Stimulated activated CD4-positive, alpha-beta T cell treated with anti-CD3 and anti-CD28 coated beads, Interleukin-4, amount 100 ng/mL, for 24 hours (primary cell): ENCODE data around the gene VPS36.
"Not testable (repeated sequence)": the region's sequence is repeated elsewhere in the genome, so short reads cannot be mapped to it uniquely, and the experiment has no call there.

Experiments
- DNase-seq: peaks from one replicate; pipeline ENCODE4 v3.0.0-alpha.2; 2020

VPS36 gene

DNA sequence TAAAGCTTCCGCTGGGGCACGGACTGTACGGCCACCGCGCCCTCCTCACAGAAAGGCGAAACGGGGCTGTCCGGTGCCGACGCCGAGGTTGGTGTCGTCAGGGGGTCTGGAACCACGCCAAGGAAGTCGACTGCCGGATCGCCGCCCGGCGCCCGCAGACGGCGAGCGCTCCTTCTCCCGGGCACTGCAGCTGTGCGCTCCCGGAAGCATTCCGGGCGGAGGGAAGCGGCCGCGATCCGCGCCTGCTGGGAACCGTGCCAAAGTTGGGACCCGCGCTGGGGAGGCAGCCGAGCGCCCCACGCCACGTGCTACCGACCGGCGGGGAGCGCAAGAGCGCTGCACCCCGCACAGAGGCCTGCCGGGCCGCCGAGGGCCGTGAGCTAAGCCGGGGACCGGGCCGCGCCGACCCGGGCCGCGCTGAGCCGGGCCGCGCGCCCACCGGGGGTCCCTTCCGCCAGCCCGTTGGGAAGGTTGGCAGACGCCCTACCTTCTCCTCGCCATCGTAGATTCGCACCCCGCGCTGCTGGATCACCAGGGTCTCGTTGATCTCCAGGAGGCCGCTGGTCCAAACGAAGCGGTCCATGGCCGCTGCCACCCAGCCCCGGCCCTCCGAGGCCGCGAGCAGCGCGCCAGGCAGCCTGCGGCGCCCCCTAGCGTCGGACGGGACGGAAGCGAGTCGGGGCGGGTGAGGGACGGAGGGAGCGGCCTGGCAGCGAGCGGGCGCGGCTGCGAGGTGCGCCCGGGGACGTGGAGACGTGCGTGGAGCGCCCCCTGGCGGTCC lies at the start of gene VPS36:
VPS36 (minus strand) TSS at position 623 of the 781 bp plus-strand sequence; CDS start at position 583, 40 bp downstream.
- peak; percentile 95 for DNase-seq

DNA sequence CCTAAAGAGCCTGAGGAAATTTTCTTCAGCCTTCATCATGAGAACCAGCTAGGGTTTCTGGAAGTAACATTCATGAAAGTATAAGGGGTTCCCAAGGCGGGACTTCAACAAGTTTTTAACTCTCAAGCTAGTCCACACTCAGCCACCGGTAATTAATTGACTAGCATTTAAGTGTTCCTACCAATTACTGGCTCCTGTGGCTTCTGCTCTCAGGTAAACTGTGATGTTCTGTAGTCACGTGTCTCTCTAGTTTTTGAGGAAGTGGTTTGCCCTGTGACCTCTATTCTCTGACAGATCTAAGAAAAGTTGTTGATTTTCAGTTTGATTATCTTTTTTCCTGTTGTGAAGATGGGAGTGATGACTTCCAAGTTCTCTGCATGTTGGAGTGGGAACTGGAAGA lies 47.5 kb upstream of the VPS36 start:
- not testable (repeated sequence) for DNase-seq

- DNase-seq = not testable (repeated sequence)
Observed at GRCh38 chr13:52494241-52494640, 43.8 kb upstream of the VPS36 start.

- DNase-seq = not testable (repeated sequence)
Observed at GRCh38 chr13:52491015-52491414, 40.6 kb upstream of the VPS36 start.

DNA sequence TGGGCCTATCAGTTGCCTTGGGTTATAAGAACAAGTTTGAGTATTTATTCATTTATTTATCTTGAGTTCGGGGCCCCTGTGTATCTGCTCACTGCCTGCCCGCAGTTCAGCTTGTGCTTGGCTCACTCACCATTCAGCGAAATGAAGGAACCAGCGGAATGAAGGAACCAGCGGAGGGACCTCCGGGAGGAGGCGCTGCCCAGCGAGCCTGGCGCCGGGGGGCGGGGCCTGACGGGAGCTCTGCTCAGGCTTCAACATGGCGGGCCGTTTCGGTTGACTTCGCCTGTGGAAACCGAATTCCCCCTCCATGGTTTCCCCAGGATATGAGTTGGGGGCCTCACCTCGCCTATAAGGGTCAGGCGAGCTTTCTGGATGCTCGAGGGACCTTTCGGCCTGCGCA lies 38.3 kb upstream of the VPS36 start:
- DNase-seq = not testable (repeated sequence)

DNA sequence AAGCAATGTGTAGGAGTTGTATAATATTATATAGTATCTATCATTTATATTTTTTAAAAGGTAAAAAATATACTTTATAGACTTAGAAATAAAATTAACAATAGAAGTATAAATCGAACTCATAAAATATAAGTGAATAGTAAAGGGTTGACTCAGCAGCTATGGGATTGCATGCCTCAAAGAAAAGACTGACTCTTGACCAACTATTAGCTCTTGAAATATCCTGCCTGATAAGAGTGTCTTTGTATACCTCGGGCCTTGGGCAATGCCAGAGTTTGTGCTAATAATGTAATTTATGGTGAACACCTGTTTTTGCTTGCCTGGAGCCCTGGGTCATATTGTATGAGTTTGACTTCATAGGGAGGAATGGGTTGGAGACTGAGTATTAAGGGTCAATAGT lies 36.6 kb upstream of the VPS36 start:
- DNase-seq = not testable (repeated sequence)

GRCh38 chr13:52480677-52481428 lies 30.4 kb upstream of the VPS36 start:
- DNase-seq = not testable (repeated sequence)

GRCh38 chr13:52468487-52468886 lies 18.1 kb upstream of the VPS36 start:
- not testable (repeated sequence) for DNase-seq

GRCh38 chr13:52463526-52463925 lies 13.1 kb upstream of the VPS36 start:
- DNase-seq = no peak

- DNase-seq = no peak
Observed at GRCh38 chr13:52461265-52461664, 10.8 kb upstream of the VPS36 start.

GRCh38 chr13:52459668-52460067 lies 9.2 kb upstream of the VPS36 start:
- no peak for DNase-seq

DNA sequence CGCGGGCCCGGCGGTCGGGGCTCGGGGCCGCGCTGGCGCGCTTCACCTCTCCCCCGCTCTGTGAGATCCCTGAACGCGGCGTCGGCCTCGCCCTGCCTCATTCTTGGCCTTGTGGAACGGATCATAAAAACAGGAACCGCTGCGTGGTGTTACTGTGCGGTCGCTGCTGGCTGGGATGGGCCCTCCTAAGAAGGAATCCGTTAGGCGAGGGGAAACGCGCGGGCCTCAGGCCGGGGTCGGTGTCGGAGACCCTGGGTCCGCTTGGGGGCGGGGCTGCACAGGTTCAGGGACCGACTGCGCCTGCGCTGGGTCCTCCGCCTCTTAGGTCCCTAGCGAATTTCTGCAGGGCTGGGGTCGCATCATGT lies 5.2 kb upstream of the VPS36 start:
- DNase-seq = peak; percentile 83

GRCh38 chr13:52454820-52455676 lies 4.6 kb upstream of the VPS36 start, which contains the start of gene CKAP2:
CKAP2 (plus strand) TSS chr13:52455478; CDS start chr13:52455557, 79 bp downstream.
- DNase-seq = peak; percentile 94

GRCh38 chr13:52454459-52454819 lies 4.0 kb upstream of the VPS36 start:
- DNase-seq = peak; percentile 12

- no peak for DNase-seq
Observed at GRCh38 chr13:52452470-52452869, 2.0 kb upstream of the VPS36 start.

- DNase-seq = no peak
Observed at GRCh38 chr13:52451135-52451804, 836 bp upstream of the VPS36 start.

GRCh38 chr13:52450793-52451116 lies 321 bp upstream of the VPS36 start:
- DNase-seq = no peak

DNA sequence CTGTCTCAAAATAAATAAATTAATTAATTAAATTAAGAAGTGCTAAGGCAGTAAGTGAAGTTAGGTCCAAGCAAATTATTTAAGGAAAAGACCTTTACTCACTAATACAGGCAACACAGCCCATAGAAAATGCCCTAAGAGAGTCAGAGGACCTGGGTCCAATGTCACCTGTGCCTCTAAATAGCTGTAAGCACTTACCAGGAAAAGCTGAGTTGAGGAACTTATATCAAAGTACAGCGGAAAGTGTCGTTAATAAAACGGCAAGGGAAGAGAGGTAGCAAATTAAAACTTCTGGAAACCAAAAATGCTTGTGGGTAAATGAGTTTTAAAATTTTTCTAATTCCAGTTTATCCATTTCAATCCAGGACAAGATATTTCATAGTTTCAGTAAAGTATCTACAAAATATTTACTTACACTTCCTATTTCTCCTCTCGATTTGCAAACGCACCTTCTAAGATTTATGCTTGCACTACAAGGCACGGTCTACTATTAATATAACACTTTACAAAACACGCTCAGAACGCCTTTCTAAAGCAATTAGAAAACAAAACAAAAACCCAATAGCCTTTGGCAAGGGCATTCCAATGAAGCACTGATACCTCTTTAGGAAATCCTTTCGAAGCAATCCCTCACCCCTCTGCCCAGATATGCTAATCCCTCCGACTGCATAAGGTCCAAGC lies 963 bp downstream of the VPS36 start:
- no peak for DNase-seq

- no peak for DNase-seq
Observed at GRCh38 chr13:52447815-52448552, 2.5 kb downstream of the VPS36 start.

- DNase-seq = no peak
Observed at GRCh38 chr13:52447354-52447753, 3.1 kb downstream of the VPS36 start.

GRCh38 chr13:52446265-52446664 lies 4.2 kb downstream of the VPS36 start:
- no peak for DNase-seq
